Measurements from ENCODE around the gene EXOC4.

- TF ChIP-seq CTCF (IDR thresholded peaks at IDR 0.05) (no peak), POLR2A (IDR thresholded peaks at IDR 0.05) (no peak)
These were observed 176.5 kb downstream of the EXOC4 start for GRCh38 chr7:133429371-133429770.
